ENCODE measurements around the gene NOP14. TPM values are rescaled to one million over a fixed set of nuclear protein-coding genes. Genes with fewer than 3 reads are reported as not detected.
"Not testable (repeated sequence)": the region's sequence is repeated elsewhere in the genome, so short reads cannot be mapped to it uniquely, and the experiment has no call there.

NOP14 gene
- polyA plus RNA-seq, 2 of the 4 experiments (the other 2 are of a cell fraction): 18.9 to 30.2 TPM

GRCh38 chr4:2947926-2948325 is 15.3 kb downstream of the NOP14 start:
- Histone ChIP-seq H3K9me3 (no peaks in the 10 kb centered on the region), H3K4me3 (no peak overlapping the region), H3K27ac (no peak overlapping the region), H3K4me1 (no peaks in the 10 kb centered on the region), H3K4me2 (no peak overlapping the region)
- 94% methylated on average over 11 of the region's 11 CpGs for WGBS (ENCODE audit: missing lambda C conversion rate)
- DNase-seq (ENCODE audit: low read depth in 1 of 2, low spot score in 1 of 2): no peak
- no peak for ATAC-seq
- TF ChIP-seq ZNF302 (CRISPR knock-in tag; IDR thresholded peaks at IDR 0.05): no peak
- no peak for TF ChIP-seq CEBPB (IDR thresholded peaks at IDR 0.05)
- no peak for TF ChIP-seq BHLHE40 (IDR thresholded peaks at IDR 0.05; ENCODE audit: low read depth, low read length)
- no peak for TF ChIP-seq EP300 (IDR thresholded peaks at IDR 0.05)
- TF ChIP-seq, protein P1, sequence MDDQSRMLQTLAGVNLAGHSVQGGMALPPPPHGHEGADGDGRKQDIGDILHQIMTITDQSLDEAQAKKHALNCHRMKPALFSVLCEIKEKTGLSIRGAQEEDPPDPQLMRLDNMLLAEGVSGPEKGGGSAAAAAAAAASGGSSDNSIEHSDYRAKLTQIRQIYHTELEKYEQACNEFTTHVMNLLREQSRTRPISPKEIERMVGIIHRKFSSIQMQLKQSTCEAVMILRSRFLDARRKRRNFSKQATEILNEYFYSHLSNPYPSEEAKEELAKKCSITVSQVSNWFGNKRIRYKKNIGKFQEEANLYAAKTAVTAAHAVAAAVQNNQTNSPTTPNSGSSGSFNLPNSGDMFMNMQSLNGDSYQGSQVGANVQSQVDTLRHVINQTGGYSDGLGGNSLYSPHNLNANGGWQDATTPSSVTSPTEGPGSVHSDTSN (IDR thresholded peaks at IDR 0.05): no peak
- no peak for TF ChIP-seq ZC3H11A (IDR thresholded peaks at IDR 0.05)
- TF ChIP-seq GATA3 (IDR thresholded peaks at IDR 0.05; ENCODE audit: borderline replicate concordance): no peak
- TF ChIP-seq FOSL2 (IDR thresholded peaks at IDR 0.05): no peak
- TF ChIP-seq FOSL2 (CRISPR knock-in tag; IDR thresholded peaks at IDR 0.05): no peak
- TF ChIP-seq FOSB (CRISPR knock-in tag; IDR thresholded peaks at IDR 0.05): no peak
- POLR2A ChIA-PET: interaction anchor here (1.0 kb wide), 1 partner anchor 12 kb away, joined by 3 read pairs; no protein-coding TSS in a partner anchor
- CTCF ChIA-PET: interaction anchor here (0.6 to 2.0 kb wide), 3 partner anchors 12 to 34 kb away, joined by 3 to 8 read pairs (median 7); partner anchors contain the start of genes GRK4 and NOP14
- FAIRE-seq: no peak

DNA sequence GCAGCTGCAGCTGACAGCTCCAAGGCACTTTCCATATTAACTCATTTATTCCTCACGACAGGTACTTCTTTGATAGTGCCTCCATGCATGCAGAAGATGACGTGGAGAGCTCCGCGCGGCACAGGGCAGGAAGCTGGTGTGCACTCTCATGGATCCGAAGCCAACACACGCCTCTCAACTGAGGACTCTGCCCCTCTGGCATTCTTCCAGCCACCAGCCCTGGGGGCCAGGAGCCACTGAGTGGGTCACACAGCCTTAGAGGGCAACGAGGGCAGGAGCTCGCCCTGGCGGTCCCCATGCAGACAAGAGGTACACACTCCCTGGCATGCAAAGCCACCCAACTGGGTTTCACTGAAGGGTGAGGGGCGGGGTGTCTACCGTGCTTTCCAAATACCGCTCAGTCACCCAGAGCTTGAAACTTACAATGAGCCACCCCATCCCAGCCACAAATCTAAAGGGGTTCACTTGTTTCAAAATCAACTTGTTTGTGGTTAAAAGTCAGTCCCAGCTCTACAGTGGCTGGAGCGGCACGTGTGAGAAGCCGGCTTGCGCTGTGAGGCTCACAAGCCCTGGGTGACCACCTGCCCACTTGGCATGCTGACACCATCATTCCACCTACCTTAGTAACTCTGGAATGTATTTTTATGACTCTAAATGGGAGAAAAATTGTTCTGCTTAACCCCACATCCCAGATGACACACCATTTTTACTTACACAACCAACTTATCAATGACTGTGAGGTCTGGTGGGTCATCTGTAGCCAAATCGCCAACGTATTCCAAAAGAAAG is 16.2 kb downstream of the NOP14 start:
- FAIRE-seq: no peak
- CTCF ChIA-PET: interaction anchor here (0.6 to 2.0 kb wide), 3 partner anchors 8 to 33 kb away, joined by 3 to 7 read pairs (median 4); no protein-coding TSS in a partner anchor

DNA sequence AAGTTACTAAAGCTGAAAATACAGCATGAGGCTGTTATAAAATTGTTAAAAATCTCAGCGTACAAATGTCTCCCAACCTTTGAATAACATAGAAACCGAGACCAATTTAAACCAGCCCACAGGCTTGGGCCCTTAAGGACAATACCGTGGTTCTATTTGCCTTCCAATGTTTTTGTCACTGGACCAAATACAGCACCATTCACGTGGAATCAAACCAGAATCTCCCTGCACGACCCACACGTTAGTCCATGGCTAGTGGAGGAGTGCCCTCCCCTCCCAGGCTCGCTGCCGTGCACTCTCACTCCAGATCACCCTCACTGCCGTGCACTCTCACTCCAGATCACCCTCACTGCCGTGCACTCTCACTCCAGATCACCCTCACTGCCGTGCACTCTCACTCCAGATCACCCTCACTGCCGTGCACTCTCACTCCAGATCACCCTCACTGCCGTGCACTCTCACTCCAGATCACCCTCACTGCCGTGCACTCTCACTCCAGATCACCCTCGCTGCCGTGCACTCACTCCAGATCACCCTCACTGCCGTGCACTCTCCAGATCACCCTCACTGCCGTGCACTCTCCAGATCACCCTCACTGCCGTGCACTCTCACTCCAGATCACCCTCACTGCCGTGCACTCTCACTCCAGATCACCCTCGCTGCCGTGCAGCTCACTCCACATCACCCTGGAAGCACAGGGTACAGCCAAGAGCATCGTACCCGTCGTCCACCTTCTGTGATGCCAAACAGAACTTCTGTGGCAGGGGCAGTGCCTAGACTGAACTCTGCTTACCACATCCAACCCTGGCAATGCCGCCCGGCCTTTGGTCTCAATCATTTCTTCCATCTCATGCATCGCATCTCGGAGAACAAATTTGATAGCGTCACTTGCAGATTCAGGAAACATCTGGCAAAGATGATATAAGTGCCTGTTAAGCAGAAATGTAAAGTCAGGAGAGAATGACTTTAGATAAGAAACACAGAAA is 17.3 kb downstream of the NOP14 start:
- H3K4me3 ChIP-seq; ATAC-seq; DNase-seq (ENCODE audit: low read depth in 1 of 2, low spot score in 1 of 2); H3K27ac ChIP-seq; H3K4me1 ChIP-seq; H3K9me3 ChIP-seq; POLR2A ChIA-PET; H3K4me2 ChIP-seq; FAIRE-seq: not testable (repeated sequence)
- CTCF ChIA-PET: interaction anchor here (1.3 to 2.1 kb wide), 3 partner anchors 9 to 10 kb away, joined by 4 to 11 read pairs (median 7); no protein-coding TSS in a partner anchor
- 94% methylated on average over 22 of the region's 30 CpGs for WGBS (ENCODE audit: missing lambda C conversion rate)

More for the DNA sequence above, 16.2 kb downstream of the NOP14 start:
- Histone ChIP-seq H3K4me2 (no peak overlapping the region), H3K4me3 (no peak overlapping the region), H3K9me3 (no peaks in the 10 kb centered on the region), H3K27ac (no peak overlapping the region), H3K4me1 (no peaks in the 10 kb centered on the region)
- TF ChIP-seq, protein P2, sequence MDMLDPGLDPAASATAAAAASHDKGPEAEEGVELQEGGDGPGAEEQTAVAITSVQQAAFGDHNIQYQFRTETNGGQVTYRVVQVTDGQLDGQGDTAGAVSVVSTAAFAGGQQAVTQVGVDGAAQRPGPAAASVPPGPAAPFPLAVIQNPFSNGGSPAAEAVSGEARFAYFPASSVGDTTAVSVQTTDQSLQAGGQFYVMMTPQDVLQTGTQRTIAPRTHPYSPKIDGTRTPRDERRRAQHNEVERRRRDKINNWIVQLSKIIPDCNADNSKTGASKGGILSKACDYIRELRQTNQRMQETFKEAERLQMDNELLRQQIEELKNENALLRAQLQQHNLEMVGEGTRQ (IDR thresholded peaks at IDR 0.05): no peak
- TF ChIP-seq, protein P3, sequence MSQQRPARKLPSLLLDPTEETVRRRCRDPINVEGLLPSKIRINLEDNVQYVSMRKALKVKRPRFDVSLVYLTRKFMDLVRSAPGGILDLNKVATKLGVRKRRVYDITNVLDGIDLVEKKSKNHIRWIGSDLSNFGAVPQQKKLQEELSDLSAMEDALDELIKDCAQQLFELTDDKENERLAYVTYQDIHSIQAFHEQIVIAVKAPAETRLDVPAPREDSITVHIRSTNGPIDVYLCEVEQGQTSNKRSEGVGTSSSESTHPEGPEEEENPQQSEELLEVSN (IDR thresholded peaks at IDR 0.05; ENCODE audit: borderline replicate concordance, low read depth): no peak
- TF ChIP-seq RCOR1 (IDR thresholded peaks at IDR 0.05; ENCODE audit: low read depth, low read length) (no peak), ZSCAN20 (CRISPR knock-in tag; IDR thresholded peaks at IDR 0.05) (no peak), MAFK (IDR thresholded peaks at IDR 0.05; ENCODE audit: partially characterized antibody) (no peak), RFX5 (IDR thresholded peaks at IDR 0.05) (no peak), RNF2 (IDR thresholded peaks at IDR 0.05; ENCODE audit: borderline replicate concordance, low read depth) (no peak), JUN (IDR thresholded peaks at IDR 0.05) (no peak), CBX8 (IDR thresholded peaks at IDR 0.05) (no peak), NPAS2 (CRISPR knock-in tag; IDR thresholded peaks at IDR 0.05; ENCODE audit: borderline replicate concordance) (no peak)
- TF ChIP-seq, protein P4, sequence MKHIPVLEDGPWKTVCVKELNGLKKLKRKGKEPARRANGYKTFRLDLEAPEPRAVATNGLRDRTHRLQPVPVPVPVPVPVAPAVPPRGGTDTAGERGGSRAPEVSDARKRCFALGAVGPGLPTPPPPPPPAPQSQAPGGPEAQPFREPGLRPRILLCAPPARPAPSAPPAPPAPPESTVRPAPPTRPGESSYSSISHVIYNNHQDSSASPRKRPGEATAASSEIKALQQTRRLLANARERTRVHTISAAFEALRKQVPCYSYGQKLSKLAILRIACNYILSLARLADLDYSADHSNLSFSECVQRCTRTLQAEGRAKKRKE (CRISPR knock-in tag; IDR thresholded peaks at IDR 0.05; ENCODE audit: low read depth): no peak
- TF ChIP-seq, protein P5, sequence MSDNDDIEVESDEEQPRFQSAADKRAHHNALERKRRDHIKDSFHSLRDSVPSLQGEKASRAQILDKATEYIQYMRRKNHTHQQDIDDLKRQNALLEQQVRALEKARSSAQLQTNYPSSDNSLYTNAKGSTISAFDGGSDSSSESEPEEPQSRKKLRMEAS (IDR thresholded peaks at IDR 0.05): no peak
- ATAC-seq: no peak
- POLR2A ChIA-PET: interaction anchor here (1.0 kb wide), 1 partner anchor 11 kb away, joined by 3 read pairs; no protein-coding TSS in a partner anchor
- WGBS (ENCODE audit: missing lambda C conversion rate): 95% methylated on average over 19 of the region's 19 CpGs
- DNase-seq (ENCODE audit: low read depth in 1 of 2, low spot score in 1 of 2): no peak

All from A549 (cell line).